ENCODE results near the gene POPDC2. TPM values are rescaled to one million over a fixed set of nuclear protein-coding genes. Genes with fewer than 3 reads are reported as not detected.

Gene POPDC2, protein sequence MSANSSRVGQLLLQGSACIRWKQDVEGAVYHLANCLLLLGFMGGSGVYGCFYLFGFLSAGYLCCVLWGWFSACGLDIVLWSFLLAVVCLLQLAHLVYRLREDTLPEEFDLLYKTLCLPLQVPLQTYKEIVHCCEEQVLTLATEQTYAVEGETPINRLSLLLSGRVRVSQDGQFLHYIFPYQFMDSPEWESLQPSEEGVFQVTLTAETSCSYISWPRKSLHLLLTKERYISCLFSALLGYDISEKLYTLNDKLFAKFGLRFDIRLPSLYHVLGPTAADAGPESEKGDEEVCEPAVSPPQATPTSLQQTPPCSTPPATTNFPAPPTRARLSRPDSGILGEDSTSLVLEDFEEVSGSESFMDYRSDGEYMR
- 2.2 and 2.6 TPM in 2 replicates for total RNA-seq

DNA sequence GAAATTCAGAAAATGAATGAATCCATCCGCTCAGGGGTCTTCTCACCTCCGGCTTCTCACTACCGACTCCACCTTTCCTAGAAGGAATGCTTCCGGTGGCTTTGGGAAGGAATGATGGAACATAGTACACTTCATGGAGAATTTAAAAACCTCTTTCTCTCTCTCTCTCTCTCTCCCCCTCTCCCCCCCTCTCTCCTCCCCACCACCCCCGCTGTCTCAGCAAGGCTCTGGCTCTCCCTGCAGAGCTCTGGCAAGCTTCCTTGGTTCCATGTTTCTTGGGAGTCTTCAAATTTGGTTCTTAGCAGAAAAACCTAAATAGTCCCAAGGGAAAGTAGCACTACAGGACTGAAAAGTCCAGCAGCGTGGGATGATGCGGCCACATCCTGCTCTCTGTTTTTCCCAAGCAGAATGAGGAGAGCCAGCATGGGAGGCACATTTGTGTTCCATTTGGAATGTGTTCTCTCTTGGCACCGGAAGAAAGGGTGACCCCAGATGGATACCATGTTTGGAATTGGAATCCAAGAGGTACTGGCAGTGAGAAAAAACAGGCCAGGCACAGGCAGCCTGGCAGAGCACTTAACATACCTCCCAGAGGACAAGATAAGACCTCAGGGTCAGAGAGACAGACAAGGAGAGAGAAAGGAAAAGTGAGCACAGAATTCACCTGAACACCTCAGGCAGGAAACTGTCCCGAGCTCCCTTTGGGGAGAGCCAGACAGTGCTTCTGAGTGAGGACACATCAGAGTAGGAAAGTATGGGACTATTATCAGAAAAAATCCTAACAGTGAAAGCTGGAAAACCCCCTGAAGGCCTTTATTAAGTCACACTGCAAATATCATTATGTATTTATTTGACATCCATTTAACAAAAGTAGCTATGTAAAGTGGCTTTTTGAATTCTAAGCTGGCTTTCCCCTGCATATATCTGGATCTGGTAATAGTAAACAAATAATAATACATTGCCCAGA lies at the start of gene POPDC2:
TSS of gene POPDC2 (minus strand) at position 116 of the 967 bp plus-strand sequence. CDS start 166 bp downstream, outside the sequence.
- intact Hi-C loops (cut with micrococcal nuclease) = no loop called here

DNA sequence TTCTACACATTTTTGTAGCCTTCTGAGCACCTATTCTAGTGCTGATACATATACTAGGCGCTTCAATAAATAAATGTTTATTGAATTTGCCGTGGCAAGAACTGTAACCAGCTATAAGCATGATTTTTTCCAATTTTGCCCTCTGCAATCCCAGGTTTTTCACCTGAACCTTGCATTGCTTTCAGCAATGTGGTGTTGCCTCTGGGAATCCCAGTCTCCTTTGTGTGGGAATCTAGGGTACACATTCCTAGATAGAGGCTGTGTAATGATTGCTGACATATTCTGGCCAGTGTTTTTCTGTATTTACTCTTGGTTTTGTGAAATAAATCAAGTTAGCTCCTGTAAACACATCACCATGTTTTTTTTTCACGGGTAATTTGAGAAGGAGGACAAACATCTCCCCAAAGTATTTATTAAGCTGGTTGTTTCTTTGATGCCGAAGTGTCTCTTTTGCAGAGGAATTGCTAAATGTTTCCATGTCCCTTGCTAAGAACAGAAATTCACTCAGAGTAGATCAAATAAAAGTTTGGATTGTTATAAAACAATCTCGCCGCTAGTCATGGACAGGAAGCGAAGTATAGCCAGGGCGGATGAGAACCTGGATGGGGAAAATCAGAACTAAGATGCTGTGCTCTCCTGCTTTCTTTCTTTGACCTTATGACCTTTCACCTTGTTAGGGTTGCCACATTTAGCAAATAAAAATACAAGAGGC lies 43.6 kb upstream of the POPDC2 start:
- intact Hi-C loops (cut with micrococcal nuclease) = loop anchor here (5.0 kb wide), 1 partner anchor 1038 kb away; the partner anchor contains the start of genes GTF2E1 and RABL3

DNA sequence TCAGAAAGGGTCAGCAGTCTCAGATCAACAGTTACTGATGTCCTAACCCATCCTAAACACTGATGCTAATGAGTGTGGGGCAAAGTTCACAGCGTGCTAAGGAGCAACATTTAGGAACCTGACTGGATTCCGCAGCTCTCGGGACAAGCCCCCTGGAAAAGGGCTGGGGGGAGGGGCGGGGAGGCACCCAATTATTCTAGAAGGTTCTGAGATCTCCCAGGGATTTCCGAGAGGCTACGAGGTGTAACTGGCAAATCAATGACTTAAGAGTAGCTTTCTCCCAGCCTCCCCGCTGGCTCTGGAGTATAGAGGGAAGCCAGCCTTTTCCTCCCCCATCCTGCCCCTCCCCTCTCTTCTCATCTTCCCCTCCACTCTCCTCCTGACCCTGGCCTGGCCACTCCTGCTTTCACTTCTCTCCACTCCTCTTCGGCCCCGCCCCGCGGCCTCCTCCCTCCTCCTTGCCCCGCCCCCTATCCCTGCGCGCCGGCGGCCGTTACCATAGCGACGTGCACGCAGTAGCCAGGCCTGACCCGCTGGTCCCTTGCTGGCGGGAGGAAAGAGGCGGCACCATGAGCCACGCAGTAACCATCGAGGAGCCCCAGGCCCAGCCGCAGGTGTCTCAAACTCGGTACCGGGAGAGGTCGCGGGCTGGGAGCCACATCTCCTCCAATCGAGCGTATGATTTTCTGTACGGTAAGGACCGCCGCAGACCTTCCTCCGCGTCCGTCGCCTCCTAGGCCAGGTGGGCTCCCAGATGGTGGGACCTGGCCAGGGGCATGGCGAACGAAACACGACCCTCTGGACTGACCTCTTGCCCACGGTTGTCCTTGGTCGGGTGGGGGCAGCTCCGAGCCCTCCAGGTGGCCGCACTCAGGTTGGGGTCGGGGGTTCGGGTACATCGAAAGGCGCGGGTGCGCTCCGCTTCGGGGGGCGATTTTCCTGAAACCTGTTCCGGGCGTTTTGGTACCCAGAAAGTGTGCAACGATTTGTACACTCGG lies 42.4 kb upstream of the POPDC2 start, which contains the start of gene CFAP91:
TSS of gene CFAP91 (plus strand) at position 493 of the 998 bp plus-strand sequence. CDS start at position 570, 77 bp downstream.
- intact Hi-C loops (cut with micrococcal nuclease) = loop anchor here (1.0 to 5.0 kb wide), 2 partner anchors 391 to 1039 kb away; partner anchors contain the start of genes GSK3B, GTF2E1 and RABL3

DNA sequence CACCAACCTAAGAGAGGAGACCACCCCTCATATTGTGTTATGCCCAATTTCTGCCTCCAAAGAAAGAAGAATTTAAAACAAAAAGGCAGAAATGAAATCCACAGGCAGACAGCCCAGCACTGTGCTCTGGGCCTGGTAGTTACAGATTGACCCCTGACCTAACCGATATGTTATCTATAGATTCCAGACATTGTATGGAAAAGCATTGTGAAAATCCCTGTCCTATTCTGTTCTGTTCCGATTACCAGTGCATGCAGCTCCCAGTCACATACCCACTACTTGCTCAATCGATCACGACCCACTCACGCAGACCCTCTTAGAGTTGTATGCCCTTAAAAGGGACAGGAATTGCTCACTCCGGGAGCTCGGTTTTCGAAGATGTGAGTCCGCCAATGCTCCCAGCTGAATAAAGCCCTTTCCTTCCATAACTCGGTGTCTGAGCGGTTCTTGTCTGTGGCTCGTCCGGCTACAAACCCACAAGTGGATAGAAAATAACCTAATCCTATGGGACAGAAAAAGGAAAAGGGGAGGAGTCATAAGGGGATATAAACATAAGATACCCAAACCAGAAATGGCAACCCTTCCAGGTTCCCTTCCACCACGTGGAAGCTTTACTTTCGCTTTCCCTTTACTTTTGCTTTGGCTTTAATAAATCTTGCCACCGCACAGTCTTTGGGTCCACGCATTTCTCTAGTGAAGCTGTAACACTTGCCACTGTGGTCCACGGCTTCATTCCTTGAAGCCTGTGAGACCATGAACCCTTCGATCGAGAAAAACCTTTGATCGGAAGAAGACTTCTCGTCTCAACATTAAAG lies 40.7 kb upstream of the POPDC2 start:
- intact Hi-C loops (cut with micrococcal nuclease) = loop anchor here (1.0 to 5.0 kb wide), 4 partner anchors 24 to 1041 kb away; partner anchors contain the start of genes COX17, GTF2E1, RABL3 and TMEM39A

- intact Hi-C loops (cut with micrococcal nuclease) = loop anchor here (1.0 to 5.0 kb wide), 4 partner anchors 23 to 1042 kb away; partner anchors contain the start of genes COX17, GTF2E1, RABL3 and TMEM39A
Observed at GRCh38 chr3:119700269-119700919, 40.0 kb upstream of the POPDC2 start.

GRCh38 chr3:119697394-119697793 lies 37.0 kb upstream of the POPDC2 start:
- intact Hi-C loops (cut with micrococcal nuclease) = no loop called here

DNA sequence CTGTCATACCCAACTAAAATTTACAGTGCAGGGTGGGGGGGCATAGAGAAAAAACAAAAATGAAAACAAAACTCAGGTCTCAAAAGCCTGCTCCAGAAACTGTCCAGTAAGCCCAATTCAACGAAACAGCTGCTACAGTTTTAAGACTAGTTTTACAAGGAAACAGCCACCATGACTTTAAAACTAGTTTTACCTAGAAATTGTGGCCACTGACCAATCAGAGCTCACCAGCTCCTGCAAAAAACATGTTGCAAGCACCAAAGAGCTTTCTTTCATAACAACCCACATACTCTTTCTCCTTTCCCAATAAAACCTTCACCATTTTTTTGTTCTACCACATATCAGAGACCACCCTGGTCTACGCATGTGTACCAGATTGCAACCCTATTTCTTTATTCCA lies 35.1 kb upstream of the POPDC2 start:
- intact Hi-C loops (cut with micrococcal nuclease) = no loop called here

- intact Hi-C loops (cut with micrococcal nuclease) = no loop called here
Observed at GRCh38 chr3:119690043-119690656, 29.8 kb upstream of the POPDC2 start.

DNA sequence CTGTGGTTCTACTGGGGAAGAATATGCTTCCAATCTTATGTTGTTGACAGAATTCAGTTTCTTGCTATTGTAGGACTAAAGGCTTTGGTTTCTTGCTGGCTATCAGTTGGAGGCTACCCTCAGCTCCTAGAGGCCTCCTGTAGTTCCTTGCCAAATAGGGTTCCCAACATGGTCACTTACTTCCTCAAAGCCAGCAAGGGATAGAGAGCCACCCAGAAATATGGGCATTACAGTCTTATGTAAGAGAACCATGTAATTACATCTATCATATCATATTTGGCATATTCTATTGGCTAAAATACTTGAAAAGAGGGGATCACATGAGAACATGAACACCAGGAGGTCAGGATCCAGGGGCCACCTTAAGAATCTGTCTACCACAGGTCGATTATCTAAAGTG lies 23.0 kb upstream of the POPDC2 start:
- intact Hi-C loops (cut with micrococcal nuclease) = no loop called here

DNA sequence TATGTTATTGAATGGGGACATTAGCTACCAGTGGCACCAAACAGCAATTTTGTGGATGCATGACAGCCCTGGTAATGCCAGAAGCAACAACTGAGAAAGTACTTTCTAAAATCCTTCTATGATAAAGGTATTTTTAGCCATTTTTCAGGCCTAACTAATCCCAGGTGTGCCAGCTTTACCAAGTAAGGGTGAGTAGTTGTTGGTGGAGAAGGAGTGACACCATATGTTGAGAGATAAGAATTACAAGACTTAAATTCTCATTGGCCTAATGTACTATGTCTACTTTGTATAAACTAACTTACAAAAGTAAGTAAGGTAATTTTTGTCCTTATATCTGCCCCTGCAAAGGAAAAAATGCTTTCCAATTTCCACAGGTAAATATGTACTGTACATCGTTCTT lies 20.9 kb upstream of the POPDC2 start:
- intact Hi-C loops (cut with micrococcal nuclease) = loop anchor here (2.0 kb wide), 1 partner anchor 122 kb away; the partner anchor contains the start of gene CD80

- intact Hi-C loops (cut with micrococcal nuclease) = loop anchor here (2.0 to 5.0 kb wide), 3 partner anchors 103 to 403 kb away; partner anchors contain the start of genes ADPRH and CD80
Observed at GRCh38 chr3:119679874-119680273, 19.5 kb upstream of the POPDC2 start.

DNA sequence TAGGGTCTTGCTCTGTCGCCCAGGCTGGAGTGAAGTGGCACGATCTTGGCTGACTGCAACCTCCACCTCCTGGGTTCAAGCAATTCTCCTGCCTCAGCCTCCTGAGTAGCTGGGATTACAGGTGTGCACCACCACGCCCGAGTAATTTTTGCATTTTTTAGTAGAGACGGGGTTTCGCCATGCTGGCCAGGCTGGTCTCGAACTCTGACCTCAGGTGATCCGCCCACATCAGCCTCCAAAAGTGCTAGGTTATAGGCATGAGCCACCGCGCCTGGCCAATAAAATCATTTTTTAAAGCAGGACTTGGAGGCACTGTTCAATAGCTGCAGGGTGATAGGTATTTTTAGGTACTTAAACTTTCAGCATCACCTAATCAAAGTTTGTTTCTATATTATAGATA lies 17.8 kb upstream of the POPDC2 start:
- intact Hi-C loops (cut with micrococcal nuclease) = loop anchor here (5.0 kb wide), 2 partner anchors 101 to 401 kb away; partner anchors contain the start of gene ADPRH

DNA sequence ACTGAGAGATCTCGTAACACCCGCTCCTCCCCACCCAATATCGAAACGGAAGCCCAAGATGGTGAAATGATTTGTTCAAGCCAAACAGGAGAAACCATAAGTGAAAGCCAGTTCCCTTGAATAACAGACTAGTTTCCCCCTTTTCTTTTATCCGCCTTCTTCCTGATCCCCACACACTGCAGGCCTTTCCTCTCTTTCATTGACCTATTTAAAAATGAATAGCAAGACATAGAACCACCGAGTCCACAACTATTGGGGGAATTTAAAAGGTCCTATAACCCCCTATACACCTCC lies 17.2 kb upstream of the POPDC2 start:
- intact Hi-C loops (cut with micrococcal nuclease) = loop anchor here (1.0 to 5.0 kb wide), 14 partner anchors 23 to 1065 kb away; partner anchors contain the start of genes ADPRH, ARHGAP31, GSK3B and GTF2E1

GRCh38 chr3:119676771-119677640 lies 16.6 kb upstream of the POPDC2 start, which contains the start of gene COX17:
COX17 (minus strand) TSS chr3:119677406; CDS start chr3:119677310, 96 bp downstream.
- intact Hi-C loops (cut with micrococcal nuclease) = loop anchor here (1.0 to 5.0 kb wide), 14 partner anchors 23 to 1065 kb away; partner anchors contain the start of genes ADPRH, ARHGAP31, GSK3B and GTF2E1

DNA sequence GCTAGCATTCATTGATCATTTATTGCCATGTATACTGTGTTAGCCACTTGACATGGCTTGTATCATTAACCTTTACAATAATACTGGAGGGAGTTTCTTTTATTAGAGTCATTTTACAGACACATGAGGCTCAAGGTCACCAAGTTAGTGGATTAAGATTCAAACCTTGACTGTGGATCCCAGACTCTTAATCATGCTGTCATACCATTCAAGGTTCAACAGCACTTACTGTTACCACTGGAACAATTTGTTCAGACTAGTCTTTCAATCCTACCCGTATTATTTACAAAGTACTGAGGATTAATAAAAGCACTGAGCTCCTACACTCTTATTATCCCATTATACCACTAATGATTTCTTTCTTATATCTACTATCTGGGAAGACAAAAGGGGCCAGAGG lies 15.6 kb upstream of the POPDC2 start:
- intact Hi-C loops (cut with micrococcal nuclease) = loop anchor here (2.0 to 5.0 kb wide), 3 partner anchors 75 to 399 kb away; partner anchors contain the start of gene ADPRH

Data from T-helper 2 cell treated with Interferon-gamma antibody and Interleukin-4, amounts not matched to agents 100 ng/mL and 5 ng/mL, for 36 hours (primary cell).